Glutamatergic neuron (in vitro differentiated cells): ENCODE data around the gene CYP4F2. TPM values are rescaled to one million over a fixed set of nuclear protein-coding genes. Genes with fewer than 3 reads are reported as not detected.
"Not testable (repeated sequence)": the region's sequence is repeated elsewhere in the genome, so short reads cannot be mapped to it uniquely, and the experiment has no call there.

Experiments
- DNase-seq: peaks from one replicate; pipeline ENCODE4 v3.0.0; 2022
- H3K27ac Mint-ChIP-seq: one replicate; pipeline ENCODE4 v1.8.0; 2020; ENCODE audit warnings: mild to moderate bottlenecking, mixed read lengths, inconsistent platforms; ENCODE audit not compliant: unreplicated experiment
- H3K27me3 Mint-ChIP-seq: one replicate; pipeline ENCODE4 v1.8.0; 2020; ENCODE audit warnings: mild to moderate bottlenecking, moderate library complexity, mixed read lengths, inconsistent platforms; ENCODE audit not compliant: unreplicated experiment
- H3K36me3 Mint-ChIP-seq: one replicate; pipeline ENCODE4 v1.8.0; 2020; ENCODE audit warnings: mild to moderate bottlenecking, mixed read lengths, inconsistent platforms; ENCODE audit not compliant: unreplicated experiment
- H3K4me1 Mint-ChIP-seq: one replicate; pipeline ENCODE4 v1.8.0; 2020; ENCODE audit warnings: mild to moderate bottlenecking, low read depth, mixed read lengths, inconsistent platforms; ENCODE audit not compliant: unreplicated experiment
- H3K4me3 Mint-ChIP-seq: one replicate; pipeline ENCODE4 v1.8.0; 2020; ENCODE audit warnings: mild to moderate bottlenecking, mixed read lengths, inconsistent platforms; ENCODE audit not compliant: unreplicated experiment
- H3K9me3 Mint-ChIP-seq: one replicate; pipeline ENCODE4 v1.8.0; 2020; ENCODE audit warnings: mild to moderate bottlenecking, moderate library complexity, mixed read lengths, inconsistent platforms; ENCODE audit not compliant: unreplicated experiment
- CTCF ChIP-seq: fragments of 200-600 bp; sonication (generic); IDR thresholded peaks from one replicate; pipeline ENCODE4 v1.5.0; 2021; ENCODE audit not compliant: partially characterized antibody, unreplicated experiment
- total RNA-seq: library from RNA; stranded (reverse); fragmentation: NEBNext Ultra II Directional; extraction: Animal tissue kit (Norgen Biotek cat#: 25700); gene quantifications from one replicate; pipeline ENCODE4 v1.2.1, GENCODE V29; 2021; ENCODE audit not compliant: unreplicated experiment

Gene CYP4F2
- total RNA-seq, 1 donor from 2014 or later: not detected

- no peak overlapping the region for H3K27ac Mint-ChIP-seq
- no peak for DNase-seq
- no peak overlapping the region for H3K4me3 Mint-ChIP-seq
- H3K9me3 Mint-ChIP-seq: peaks cover 5% of the 10 kb centered on the region
- H3K36me3 Mint-ChIP-seq: no peaks in the 10 kb centered on the region
- no peaks in the 10 kb centered on the region for H3K4me1 Mint-ChIP-seq
- no peaks in the 10 kb centered on the region for H3K27me3 Mint-ChIP-seq
- TF ChIP-seq CTCF: no peak
These were observed 16.0 kb upstream of the CYP4F2 start for GRCh38 chr19:15913830-15914229.

GRCh38 chr19:15913384-15913783 is 15.5 kb upstream of the CYP4F2 start:
- peaks cover 5% of the 10 kb centered on the region for H3K9me3 Mint-ChIP-seq
- no peak overlapping the region for H3K27ac Mint-ChIP-seq
- TF ChIP-seq CTCF: no peak

GRCh38 chr19:15911599-15912235 is 13.8 kb upstream of the CYP4F2 start:
- Mint-ChIP-seq H3K4me1 (no peaks in the 10 kb centered on the region), H3K36me3 (no peaks in the 10 kb centered on the region), H3K27me3 (no peaks in the 10 kb centered on the region), H3K9me3 (peaks cover 5% of the 10 kb centered on the region), H3K27ac (no peak overlapping the region), H3K4me3 (peak overlapping the region; percentile 49)
- DNase-seq: no peak
- TF ChIP-seq CTCF: no peak

More at GRCh38 chr19:15913384-15913783, 15.5 kb upstream of the CYP4F2 start:
- H3K36me3 Mint-ChIP-seq: no peaks in the 10 kb centered on the region
- H3K27me3 Mint-ChIP-seq: no peaks in the 10 kb centered on the region
- no peak for DNase-seq
- no peak overlapping the region for H3K4me3 Mint-ChIP-seq
- no peaks in the 10 kb centered on the region for H3K4me1 Mint-ChIP-seq

- no peak for DNase-seq
- no peak overlapping the region for H3K4me3 Mint-ChIP-seq
- TF ChIP-seq CTCF: no peak
- H3K9me3 Mint-ChIP-seq: peaks cover 3% of the 10 kb centered on the region
- H3K27ac Mint-ChIP-seq: no peak overlapping the region
- no peaks in the 10 kb centered on the region for H3K27me3 Mint-ChIP-seq
- peaks cover 4% of the 10 kb centered on the region for H3K36me3 Mint-ChIP-seq
- H3K4me1 Mint-ChIP-seq: no peaks in the 10 kb centered on the region
These were observed 7.2 kb upstream of the CYP4F2 start for GRCh38 chr19:15905026-15905425.

- not testable (repeated sequence) for H3K27me3 Mint-ChIP-seq, H3K4me3 Mint-ChIP-seq, DNase-seq, H3K36me3 Mint-ChIP-seq, H3K27ac Mint-ChIP-seq, H3K4me1 Mint-ChIP-seq, H3K9me3 Mint-ChIP-seq
These were observed 5.0 kb upstream of the CYP4F2 start for GRCh38 chr19:15902898-15903297.
